ENCODE measurements around the gene ARHGAP44.

- no peak for TF ChIP-seq EZH2 (IDR thresholded peaks at IDR 0.05)
- TF ChIP-seq POLR2AphosphoS5 (IDR thresholded peaks at IDR 0.05; ENCODE audit: low read depth, low read length) = no peak
- no peak for TF ChIP-seq CTCF (IDR thresholded peaks at IDR 0.05 in 2 of 3, conservative IDR thresholded peaks at IDR 0.05 in 1 of 3; ENCODE audit: borderline replicate concordance in 1 of 3, insufficient read depth in 1 of 3, low read depth in 2 of 3, low read length in 2 of 3)
These were observed 26.4 kb downstream of the ARHGAP44 start for GRCh38 chr17:12815642-12816141.
